NCI-H2227 (cell line): ENCODE measurements around the gene GRIN2C.
"Not testable (repeated sequence)": the region's sequence is repeated elsewhere in the genome, so short reads cannot be mapped to it uniquely, and the experiment has no call there.

Source experiments
- DNase-seq: peaks from one replicate; lab custom pipeline; 2025; ENCODE audit not compliant: unreplicated experiment; lab: John Stamatoyannopoulos, UW

Gene GRIN2C

GRCh38 chr17:74881073-74881472, 21.4 kb upstream of the GRIN2C start:
- no peak for DNase-seq

DNA sequence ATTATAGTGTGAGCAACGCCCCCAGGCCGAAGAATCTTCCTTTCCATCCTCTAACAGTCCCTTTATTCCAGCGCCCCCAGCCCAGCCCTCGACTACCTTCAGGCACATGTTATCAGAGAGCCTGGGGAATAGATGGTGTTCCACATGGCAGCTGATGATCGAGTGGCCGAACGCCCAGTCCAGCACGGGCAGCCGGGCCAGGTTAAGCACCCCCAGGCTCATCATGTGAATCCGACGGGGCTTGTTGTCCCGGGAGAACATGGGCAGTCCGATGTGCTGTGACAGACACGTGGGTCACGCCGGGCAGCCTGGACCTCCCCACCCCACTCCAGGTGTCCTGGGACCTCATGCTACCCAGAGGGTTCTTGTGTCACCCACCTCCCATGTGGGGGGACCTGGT, 19.6 kb upstream of the GRIN2C start:
- no peak for DNase-seq

- DNase-seq = no peak
Measured at GRCh38 chr17:74878658-74879057, 19.0 kb upstream of the GRIN2C start.

GRCh38 chr17:74877592-74878548, 18.2 kb upstream of the GRIN2C start:
- no peak for DNase-seq

GRCh38 chr17:74875977-74876593, 16.4 kb upstream of the GRIN2C start:
- no peak for DNase-seq

GRCh38 chr17:74875155-74875976, 15.7 kb upstream of the GRIN2C start:
- no peak for DNase-seq

GRCh38 chr17:74874615-74875037, 14.9 kb upstream of the GRIN2C start:
- DNase-seq = no peak

GRCh38 chr17:74873874-74874614, 14.4 kb upstream of the GRIN2C start:
- peak; percentile 28 for DNase-seq

GRCh38 chr17:74873037-74873873, 13.6 kb upstream of the GRIN2C start:
- DNase-seq = peak; percentile 100

DNA sequence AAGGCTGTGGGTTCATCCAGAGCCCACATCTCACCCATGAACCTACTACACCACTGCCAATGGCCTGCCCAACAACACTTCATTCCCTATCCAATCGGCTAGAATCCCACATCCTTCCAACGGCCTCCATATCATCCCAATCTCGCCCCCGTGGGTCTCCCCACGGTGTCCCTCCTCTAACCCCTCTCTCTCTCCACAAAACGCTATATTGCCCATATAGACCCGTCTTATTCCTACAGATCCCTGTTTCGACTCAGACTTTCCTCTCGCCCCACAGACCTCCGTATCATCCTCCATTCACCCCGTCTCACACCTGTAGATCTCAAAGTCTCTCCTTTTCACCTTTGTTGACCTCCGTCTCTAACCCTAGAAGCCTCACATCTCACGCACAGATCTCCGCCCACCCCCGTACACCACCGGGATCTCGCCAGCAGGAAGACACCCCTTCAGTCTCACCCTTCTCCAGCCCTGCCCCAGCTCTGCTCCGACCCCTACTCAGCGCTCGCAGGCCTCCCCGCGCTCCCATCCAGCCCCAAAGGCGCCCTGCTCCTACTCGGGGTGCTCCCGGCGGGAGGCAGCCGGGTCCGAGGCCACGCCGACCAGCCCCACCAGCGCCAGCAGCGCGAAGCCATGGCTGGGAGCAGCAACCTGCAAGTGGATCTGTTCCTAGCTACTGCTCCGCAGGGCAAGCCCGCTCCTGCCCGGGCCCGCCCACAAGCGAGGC, 12.8 kb upstream of the GRIN2C start, which contains the start of gene FDXR:
Gene FDXR (minus strand): TSS at position 682 of the 724 bp plus-strand sequence. CDS start 50 bp downstream, at position 632.
- DNase-seq = peak; percentile 74

- DNase-seq = no peak
Measured at GRCh38 chr17:74871356-74872076, 11.8 kb upstream of the GRIN2C start.

- DNase-seq = no peak
Measured at GRCh38 chr17:74870512-74870911, 10.8 kb upstream of the GRIN2C start.

DNA sequence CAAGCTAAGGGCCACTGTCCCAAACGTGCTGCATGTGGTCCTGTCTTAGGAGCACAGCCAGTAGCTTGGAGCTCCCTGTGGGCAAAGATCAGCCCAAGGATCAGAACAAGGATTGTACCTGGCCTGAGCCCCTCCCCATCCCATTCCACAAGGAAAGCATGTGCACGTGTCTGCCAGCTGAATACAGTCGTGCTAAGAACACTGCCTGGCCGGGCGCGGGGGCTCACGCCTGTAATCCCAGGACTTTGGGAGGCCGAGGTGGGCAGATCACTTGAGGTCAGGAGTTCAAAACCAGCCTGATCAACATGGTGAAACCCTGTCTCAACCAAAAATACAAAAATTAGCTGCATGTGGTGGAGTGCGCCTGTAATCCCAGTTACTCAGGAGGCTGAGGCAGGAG, 10.3 kb upstream of the GRIN2C start:
- not testable (repeated sequence) for DNase-seq

DNA sequence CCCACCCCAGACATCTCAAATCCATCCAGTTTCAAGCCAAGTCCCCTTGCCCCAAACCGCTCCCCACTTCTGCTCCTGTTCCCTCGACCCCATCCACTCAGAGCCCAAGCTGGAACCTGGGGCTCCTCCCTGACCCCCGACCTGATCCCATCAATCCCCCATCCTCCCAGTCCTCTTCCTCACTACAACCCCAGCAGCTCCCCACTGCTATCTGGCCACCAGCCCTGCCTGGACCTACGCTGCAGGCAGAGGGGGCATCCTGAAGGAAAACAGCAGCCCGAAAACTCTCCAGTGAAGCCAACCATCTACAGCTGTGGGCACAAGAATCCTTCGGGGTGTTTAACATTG, 9.2 kb upstream of the GRIN2C start:
- DNase-seq = no peak

DNA sequence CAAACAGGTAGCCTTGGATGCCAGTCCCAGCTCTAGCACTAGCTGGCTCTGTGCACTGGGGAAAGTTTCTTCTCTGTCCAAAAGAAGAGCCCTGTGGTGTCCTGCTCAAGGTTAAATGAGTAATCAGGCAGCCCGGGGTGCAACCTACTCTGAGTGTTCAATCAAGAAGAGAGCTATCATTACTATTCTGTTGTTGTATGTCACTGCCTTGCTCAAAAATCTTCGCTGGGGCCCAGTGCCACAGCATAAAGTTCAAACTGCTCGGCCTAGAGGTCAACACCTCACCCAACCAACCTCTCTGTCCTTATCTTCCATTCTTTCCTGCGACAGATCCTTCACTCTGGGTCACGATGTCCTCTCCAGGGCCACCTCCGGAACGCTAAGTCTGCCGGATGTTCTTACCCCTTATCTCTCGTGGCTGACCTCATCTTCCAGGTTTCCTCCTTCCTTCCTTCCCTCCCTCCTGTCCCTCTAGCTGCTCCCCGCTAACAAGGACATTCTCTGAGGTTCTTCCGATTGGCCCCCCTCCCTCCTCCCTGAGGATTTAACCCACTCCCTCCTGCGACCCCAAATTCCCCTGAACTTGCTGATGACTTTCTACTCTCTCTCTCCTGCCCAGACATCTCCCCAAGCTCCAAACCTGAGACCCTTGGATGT, 8.7 kb upstream of the GRIN2C start:
- DNase-seq = no peak

- no peak for DNase-seq
Measured at GRCh38 chr17:74866198-74866835, 6.6 kb upstream of the GRIN2C start.

GRCh38 chr17:74865504-74866197, 6.0 kb upstream of the GRIN2C start:
- DNase-seq = no peak
